Uterus (tissue), 4 donors: ENCODE data around the gene KDM8. TPM values are rescaled to one million over a fixed set of nuclear protein-coding genes. Genes with fewer than 3 reads are reported as not detected.
"Not testable (repeated sequence)": the region's sequence is repeated elsewhere in the genome, so short reads cannot be mapped to it uniquely, and the experiment has no call there.

ENCODE experiments used
- DNase-seq, 2 donors: peaks; one replicate each; pipeline ENCODE4 v3.0.0-alpha.2; 2019 to 2020
- H3K27ac ChIP-seq, 2 donors: fragments of 200-600 bp; sonication (generic); 1 replicate in 1 of 2; 2 replicates in 1 of 2; pipeline ENCODE4 v1.5.1; 2016 to 2018
- H3K27me3 ChIP-seq, 2 donors: fragments of 200-600 bp; sonication (generic); one replicate each; pipeline ENCODE4 v1.5.1; 2018 to 2019; ENCODE audit warnings: control low read depth in 1 of 2
- H3K36me3 ChIP-seq, 2 donors: fragments of 200-600 bp; sonication (generic); one replicate each; pipeline ENCODE4 v1.5.1; 2019; ENCODE audit warnings: control low read depth in 1 of 2
- H3K4me1 ChIP-seq, 2 donors: fragments of 200-600 bp; sonication (generic); one replicate each; pipeline ENCODE4 v1.5.1; 2018 to 2019; ENCODE audit warnings: control low read depth in 1 of 2
- H3K4me3 ChIP-seq, 2 donors: fragments of 200-600 bp; sonication (generic); 1 replicate in 1 of 2; 2 replicates in 1 of 2; pipeline ENCODE4 v1.5.1; 2018 to 2019; ENCODE audit warnings: mild to moderate bottlenecking in 1 of 2
- H3K9me3 ChIP-seq, 2 donors: fragments of 200-600 bp; sonication (generic); one replicate each; pipeline ENCODE4 v1.5.1; 2019; ENCODE audit warnings: control low read depth in 1 of 2
- POLR2A ChIP-seq, 2 donors: fragments of 450-650 bp; IDR thresholded peaks; one replicate each; pipeline ENCODE4 v1.6.1; 2016; ENCODE audit warnings: antibody characterized with exemption in 2 of 2, mild to moderate bottlenecking in 1 of 2, moderate library complexity in 1 of 2
- intact Hi-C: fragments of 100-400 bp; cut with DNase I; formaldehyde crosslinking; loops from one replicate; pipeline ENCODE4 v1.15.1; 2023; ENCODE audit warnings: low total_unique reads
- total RNA-seq, 4 donors: library from RNA; depleted of rRNA in 3 of 4; stranded (reverse); fragments of >200 nt in 3 of 4; gene quantifications; one replicate each; pipeline versions ENCODE4 v1.1.0 to v1.2.4, GENCODE V29; 2014 to 2023
- TF ChIP-seq, protein P1 (sequence below), 4 experiments: fragments of 200-600 bp in 2 of 4; fragments of 450-650 bp in 2 of 4; sonication (generic) in 2 of 4; IDR thresholded peaks; one replicate each; pipeline ENCODE4 v1.5.1; 2016 to 2019; ENCODE audit warnings: antibody characterized with exemption in 4 of 4, mild to moderate bottlenecking in 2 of 4, moderate library complexity in 1 of 4
- donor health status: DM: yes; HTN: yes; CAD: no.

Gene KDM8
- total RNA-seq, 4 donors from 2014 or later: 4.1 to 31.0 (median 11.5) TPM; not detected in 1

DNA sequence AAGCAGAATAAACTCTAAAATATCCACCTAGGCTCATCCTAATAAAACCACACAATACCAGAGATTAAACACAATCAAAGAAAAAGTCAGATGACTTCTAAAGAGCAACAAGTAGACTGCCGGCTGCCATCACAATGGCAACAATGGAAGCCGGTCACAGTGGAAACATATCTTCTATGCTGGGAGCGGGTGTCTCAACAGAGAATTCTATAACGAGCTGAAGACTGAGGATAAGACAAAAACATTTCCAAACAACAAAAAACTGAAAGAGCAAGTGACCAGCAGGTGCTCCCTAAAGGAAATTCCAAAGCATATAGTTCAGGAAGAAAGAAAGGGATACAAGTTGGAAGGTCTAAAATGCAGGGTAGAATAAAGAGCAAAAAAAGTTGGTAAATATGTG is 56.4 kb downstream of the KDM8 start:
- DNase-seq: no peak
- Histone ChIP-seq H3K27me3 (no peaks in the 10 kb centered on the region), H3K36me3 (no peaks in the 10 kb centered on the region), H3K9me3 (no peaks in the 10 kb centered on the region), H3K4me3 (no peak overlapping the region), H3K4me1 (no peaks in the 10 kb centered on the region), H3K27ac (peak overlapping the region; percentile 51 to 82)
- intact Hi-C loops: no loop called here
- TF ChIP-seq, protein P1, sequence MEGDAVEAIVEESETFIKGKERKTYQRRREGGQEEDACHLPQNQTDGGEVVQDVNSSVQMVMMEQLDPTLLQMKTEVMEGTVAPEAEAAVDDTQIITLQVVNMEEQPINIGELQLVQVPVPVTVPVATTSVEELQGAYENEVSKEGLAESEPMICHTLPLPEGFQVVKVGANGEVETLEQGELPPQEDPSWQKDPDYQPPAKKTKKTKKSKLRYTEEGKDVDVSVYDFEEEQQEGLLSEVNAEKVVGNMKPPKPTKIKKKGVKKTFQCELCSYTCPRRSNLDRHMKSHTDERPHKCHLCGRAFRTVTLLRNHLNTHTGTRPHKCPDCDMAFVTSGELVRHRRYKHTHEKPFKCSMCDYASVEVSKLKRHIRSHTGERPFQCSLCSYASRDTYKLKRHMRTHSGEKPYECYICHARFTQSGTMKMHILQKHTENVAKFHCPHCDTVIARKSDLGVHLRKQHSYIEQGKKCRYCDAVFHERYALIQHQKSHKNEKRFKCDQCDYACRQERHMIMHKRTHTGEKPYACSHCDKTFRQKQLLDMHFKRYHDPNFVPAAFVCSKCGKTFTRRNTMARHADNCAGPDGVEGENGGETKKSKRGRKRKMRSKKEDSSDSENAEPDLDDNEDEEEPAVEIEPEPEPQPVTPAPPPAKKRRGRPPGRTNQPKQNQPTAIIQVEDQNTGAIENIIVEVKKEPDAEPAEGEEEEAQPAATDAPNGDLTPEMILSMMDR (IDR thresholded peaks at IDR 0.05): no peak
- no peak for TF ChIP-seq POLR2A (IDR thresholded peaks at IDR 0.05)

DNA sequence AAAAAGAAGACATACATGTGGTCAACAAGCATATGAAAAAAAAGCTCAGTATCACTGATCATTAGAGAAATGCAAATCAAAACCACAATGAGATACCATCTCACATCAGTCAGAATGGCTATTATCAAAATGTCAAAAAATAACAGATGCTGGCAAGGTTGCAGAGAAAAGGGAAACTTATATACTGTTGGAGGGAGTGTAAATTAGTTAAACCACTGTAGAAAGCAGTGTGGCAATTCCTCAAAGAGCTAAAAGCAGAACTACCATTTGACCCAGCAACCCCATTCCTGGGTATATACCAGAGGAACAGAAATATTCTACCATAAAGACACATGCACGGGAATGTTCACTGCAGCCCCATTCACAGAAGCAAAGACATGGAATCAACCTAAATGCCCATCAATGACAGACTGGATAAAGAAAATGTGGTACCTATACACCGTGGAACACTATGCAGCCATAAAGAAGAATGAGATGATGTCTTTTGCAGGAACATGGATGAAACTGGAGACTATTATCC is 59.6 kb downstream of the KDM8 start:
- H3K9me3 ChIP-seq, DNase-seq, intact Hi-C loops, H3K27me3 ChIP-seq, H3K27ac ChIP-seq, H3K4me3 ChIP-seq, H3K4me1 ChIP-seq, H3K36me3 ChIP-seq: not testable (repeated sequence)

DNA sequence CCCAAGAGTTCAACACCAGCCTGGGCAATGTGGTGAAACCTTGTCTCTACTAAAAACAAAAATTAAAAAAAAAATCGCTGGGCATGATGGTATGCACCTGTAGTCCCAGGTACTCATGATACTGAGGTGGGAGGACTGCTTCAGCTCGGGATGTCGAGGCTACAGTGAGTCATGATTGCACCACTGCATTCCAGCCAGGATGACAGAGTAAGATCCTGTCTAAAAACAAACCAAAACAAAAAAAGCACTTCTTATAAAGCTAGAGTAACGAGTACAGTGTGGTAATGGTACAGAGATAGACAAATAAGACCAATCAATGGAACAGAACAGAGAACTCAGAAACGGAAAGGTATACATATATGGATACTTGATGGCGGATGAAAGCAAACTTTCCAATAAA is 60.8 kb downstream of the KDM8 start:
- TF ChIP-seq POLR2A (IDR thresholded peaks at IDR 0.05): no peak
- TF ChIP-seq, protein P1 (IDR thresholded peaks at IDR 0.05): no peak

DNA sequence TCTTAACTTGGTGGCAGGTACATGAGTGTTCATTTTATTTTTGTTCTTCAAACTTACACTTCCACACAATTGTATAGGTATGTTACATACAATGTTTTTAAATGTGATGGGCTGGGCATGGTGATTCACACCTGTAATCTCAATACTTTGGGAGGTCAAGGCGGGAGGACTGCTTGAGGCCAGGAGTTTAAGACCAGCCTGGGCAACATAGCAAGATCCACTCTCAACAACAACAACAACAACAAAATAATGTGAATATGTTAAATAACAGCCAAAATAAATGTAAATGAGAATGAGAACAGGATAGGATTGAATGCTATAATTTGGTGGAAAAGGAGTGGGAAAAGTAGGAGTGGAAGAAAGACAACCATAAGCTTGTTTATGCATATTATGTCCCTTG is 62.7 kb downstream of the KDM8 start:
- Histone ChIP-seq H3K4me1 (peaks cover 0 to 4% of the 10 kb centered on the region in 2 donors), H3K27ac (no peak overlapping the region), H3K4me3 (no peak overlapping the region), H3K27me3 (no peaks in the 10 kb centered on the region), H3K9me3 (no peaks in the 10 kb centered on the region), H3K36me3 (no peaks in the 10 kb centered on the region)
- no peak for DNase-seq
- TF ChIP-seq POLR2A (IDR thresholded peaks at IDR 0.05): no peak
- TF ChIP-seq, protein P1 (IDR thresholded peaks at IDR 0.05): no peak
- intact Hi-C loops: no loop called here

More for the DNA sequence above, 60.8 kb downstream of the KDM8 start:
- Histone ChIP-seq H3K27me3 (no peaks in the 10 kb centered on the region), H3K27ac (no peak overlapping the region), H3K9me3 (no peaks in the 10 kb centered on the region), H3K4me3 (no peak overlapping the region), H3K4me1 (peaks cover 0 to 2% of the 10 kb centered on the region in 2 donors), H3K36me3 (no peaks in the 10 kb centered on the region)
- peak in 1 of 2 donors; percentile 47 for DNase-seq
- intact Hi-C loops: no loop called here

DNA sequence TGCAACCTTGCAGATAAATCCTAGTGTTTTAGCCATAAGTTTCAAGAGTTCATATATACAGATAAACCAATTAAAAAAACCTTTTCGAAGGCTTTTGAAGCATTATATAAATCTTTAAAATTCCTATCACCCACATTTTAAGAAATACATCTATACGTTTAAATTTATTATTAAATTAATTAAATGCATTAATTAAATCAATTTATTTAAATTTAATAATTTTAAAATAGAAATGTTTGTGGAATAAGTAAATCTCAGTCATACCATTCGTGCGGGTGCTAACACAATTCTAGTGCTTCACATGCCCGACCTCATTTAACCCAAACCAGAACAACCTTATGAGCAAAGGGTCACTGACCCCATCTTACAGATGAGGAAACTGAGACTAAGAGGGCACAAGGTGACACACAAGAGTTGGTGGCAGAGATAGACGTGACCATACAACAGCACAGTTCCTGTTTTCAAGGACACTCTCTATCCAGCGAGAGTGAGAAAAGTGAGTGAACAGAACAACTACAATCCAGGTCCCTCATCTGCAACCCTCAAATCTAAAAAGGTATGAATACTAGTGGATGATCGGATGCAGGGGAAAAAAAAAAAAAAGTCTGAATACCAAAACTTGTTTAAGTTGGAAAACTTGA is 63.8 kb downstream of the KDM8 start:
- no peak for TF ChIP-seq POLR2A (IDR thresholded peaks at IDR 0.05)
- TF ChIP-seq, protein P1 (IDR thresholded peaks at IDR 0.05): no peak

More for the DNA sequence above, 63.8 kb downstream of the KDM8 start:
- H3K4me3 ChIP-seq: no peak overlapping the region
- H3K27ac ChIP-seq: no peak overlapping the region
- H3K27me3 ChIP-seq: no peaks in the 10 kb centered on the region
- intact Hi-C loops: no loop called here
- no peaks in the 10 kb centered on the region for H3K36me3 ChIP-seq
- peaks cover 0 to 4% of the 10 kb centered on the region in 2 donors for H3K4me1 ChIP-seq
- no peaks in the 10 kb centered on the region for H3K9me3 ChIP-seq
- no peak for DNase-seq
